Stimulated activated CD4-positive, alpha-beta T cell treated with anti-CD3 and anti-CD28 coated beads, Interleukin-15, amount 100 ng/mL, for 1 hour (primary cell): Measurements from ENCODE around the gene SH3BGRL3.

Source experiments
- DNase-seq, 2 donors: peaks; one replicate each; pipeline ENCODE4 v3.0.0-alpha.2; 2020; ENCODE audit warnings: low read depth in 1 of 2, low spot score in 1 of 2

SH3BGRL3 gene

DNA sequence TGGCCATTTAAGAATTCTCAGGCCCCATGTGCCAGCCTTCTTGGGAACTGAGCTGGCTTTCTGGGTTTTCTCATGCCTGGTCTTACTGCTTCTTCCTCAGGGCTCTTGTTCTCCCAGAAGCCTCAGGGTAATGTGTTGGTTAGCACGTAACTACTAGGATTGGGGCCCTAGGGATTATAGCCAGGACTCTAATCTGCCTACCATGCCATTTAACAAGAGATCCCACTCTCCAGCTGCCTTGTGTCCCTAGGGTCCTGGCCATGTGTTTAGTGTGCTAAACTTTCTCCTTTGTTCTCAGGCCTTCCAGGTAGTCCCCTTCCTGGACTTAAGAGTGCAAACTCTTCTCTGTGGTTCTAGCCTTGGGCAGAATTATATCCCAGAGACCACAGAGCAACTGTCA, 2.2 kb upstream of the SH3BGRL3 start:
- DNase-seq, result no peak

- no peak for DNase-seq
Measured at GRCh38 chr1:26278303-26278702, 1.6 kb upstream of the SH3BGRL3 start.

- DNase-seq, result no peak
Measured at GRCh38 chr1:26278724-26279455, 996 bp upstream of the SH3BGRL3 start.

DNA sequence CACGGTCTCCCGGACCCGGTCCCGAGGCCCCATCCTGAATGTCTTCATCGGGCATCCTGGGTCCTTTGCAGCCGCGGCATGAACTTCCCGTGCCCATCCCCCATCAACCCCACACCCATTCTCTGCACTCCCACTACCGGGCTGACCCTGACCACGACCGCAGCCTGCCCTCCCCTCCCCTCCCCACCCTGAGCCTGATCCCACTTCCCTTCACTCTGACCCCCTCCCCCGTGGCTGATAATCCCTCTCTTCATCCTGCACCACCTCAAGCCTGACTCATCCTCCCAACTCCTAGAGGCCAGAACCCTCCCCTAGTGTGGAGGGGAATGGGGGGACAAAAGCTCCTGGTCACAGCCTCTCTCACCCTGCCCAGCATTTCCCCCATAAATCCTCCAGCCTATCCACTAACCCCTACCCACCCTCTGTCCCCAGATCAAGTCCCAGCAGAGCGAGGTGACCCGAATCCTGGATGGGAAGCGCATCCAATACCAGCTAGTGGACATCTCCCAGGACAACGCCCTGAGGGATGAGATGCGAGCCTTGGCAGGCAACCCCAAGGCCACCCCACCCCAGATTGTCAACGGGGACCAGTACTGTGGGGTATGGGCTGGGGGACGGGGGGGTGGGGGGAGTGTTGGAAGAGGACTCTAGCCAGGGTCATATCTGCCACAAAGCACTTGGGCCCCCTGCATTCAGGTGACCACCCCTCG, 602 bp downstream of the SH3BGRL3 start:
- DNase-seq, result no peak

GRCh38 chr1:26281091-26281958, 1.4 kb downstream of the SH3BGRL3 start:
- no peak for DNase-seq

GRCh38 chr1:26281971-26282370, 2.1 kb downstream of the SH3BGRL3 start:
- DNase-seq, result no peak

DNA sequence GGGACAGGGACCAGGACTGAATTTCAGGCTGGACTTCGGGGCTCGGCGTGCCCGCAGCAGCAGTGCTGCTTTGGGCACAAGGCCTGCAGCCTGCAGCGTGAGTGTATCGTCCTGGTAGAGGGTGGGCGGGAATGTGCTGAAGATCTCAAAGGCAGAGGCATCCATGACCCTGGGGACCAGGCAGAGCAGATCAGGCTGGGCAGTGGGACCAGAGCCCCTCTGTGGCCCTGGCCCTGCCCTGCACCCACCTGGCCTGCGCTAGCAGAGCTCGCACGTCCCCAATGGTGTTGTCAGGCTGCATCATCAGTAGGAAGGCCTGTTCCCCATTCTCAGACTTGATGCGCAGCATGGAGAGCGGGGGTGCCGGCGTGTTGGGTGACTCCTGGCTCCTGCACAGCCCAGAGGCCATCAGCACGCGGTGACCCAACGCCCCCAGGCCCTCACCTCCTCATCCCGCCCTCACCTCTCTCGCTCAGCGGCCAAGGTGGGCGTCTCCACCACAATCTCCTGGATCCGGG, 2.6 kb downstream of the SH3BGRL3 start:
- no peak for DNase-seq

DNA sequence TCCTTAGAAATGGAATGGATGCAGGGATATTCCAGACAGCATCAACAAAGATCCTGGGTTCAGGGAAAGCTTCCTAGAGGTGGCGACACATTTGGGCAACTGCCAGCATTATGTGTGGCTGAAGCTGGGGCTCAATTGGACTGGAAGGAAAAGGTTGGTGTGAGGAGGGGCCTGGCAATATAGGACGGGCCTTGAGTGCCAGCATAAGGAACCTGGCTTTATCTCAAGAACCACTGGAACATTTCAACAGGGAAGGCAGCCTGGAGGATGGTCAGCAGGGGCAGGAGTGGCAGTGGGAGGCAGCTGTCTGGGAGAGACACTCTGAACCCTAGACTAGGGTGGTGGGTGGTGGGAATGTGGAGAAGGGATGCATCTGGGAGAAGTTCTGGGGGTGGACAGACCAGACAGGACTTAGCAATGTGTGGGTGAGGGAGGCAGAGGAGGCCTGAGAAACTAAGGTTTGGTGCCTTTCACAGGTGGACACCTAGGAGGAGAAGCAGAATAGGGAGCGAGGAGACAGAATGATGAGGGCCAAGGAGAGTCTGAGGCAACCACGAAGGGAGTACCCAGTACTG, 3.5 kb downstream of the SH3BGRL3 start:
- no peak for DNase-seq

- no peak for DNase-seq
Measured at GRCh38 chr1:26283871-26284596, 4.1 kb downstream of the SH3BGRL3 start.

- DNase-seq, result peak; percentile 80 to 86
Measured at GRCh38 chr1:26284597-26285347, 4.9 kb downstream of the SH3BGRL3 start.

GRCh38 chr1:26285366-26286063, 5.6 kb downstream of the SH3BGRL3 start:
- DNase-seq, result no peak

- DNase-seq, result no peak
Measured at GRCh38 chr1:26286064-26286416, 6.2 kb downstream of the SH3BGRL3 start.

DNA sequence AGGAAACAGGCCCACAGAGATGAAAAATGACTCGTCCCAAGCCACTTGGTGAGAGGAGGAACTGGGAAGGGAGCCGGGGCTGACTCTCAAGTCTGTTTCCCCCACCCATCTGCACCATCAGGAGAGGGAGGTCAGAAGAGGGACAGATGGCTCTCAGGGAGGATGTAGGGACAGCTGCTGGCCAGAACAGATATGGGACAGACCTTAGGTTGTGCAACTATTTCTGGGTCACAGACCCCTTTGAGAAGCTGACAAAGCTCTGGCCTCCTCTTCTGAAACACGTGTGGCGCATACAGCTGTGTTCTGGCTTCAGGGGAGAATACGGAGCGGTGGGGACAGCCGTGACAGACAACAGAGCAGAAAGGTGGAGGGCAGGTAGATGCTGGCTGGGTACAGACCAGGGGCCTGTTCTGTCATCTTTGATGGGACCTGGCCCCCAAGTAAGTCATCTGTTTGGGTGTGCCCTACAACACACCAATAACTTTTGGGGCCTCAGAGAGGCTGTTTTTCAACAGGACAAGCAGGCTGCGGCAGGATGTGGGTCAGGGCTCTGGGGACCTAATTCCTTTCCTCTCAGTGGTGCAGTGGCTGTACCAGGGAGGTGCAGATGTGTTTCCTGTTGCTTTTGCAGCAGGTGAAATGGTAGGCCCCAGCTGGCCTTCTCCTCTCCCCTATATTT, 7.3 kb downstream of the SH3BGRL3 start:
- DNase-seq, result peak in 1 of 2 donors; percentile 49

DNA sequence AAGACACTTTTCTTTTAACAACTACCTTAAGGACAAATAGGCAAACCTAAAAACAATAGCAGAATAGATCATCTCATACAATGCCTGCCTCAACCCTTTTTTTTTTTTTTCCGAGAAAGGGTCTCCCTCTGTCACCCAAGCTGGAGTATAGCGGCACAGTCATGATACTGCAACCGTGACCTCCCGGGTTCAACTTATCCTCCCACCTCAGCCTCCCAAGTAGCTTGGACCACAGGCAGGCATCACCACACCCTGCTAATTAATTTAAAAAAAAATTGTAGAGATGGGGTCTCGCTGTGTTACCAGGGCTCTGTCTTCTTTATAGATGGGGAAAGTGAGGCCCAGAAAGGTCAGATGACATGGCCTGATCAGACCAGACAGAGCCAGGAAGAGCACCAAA, 7.9 kb downstream of the SH3BGRL3 start:
- DNase-seq, result no peak

- DNase-seq, result peak in 1 of 2 donors; percentile 41
Measured at GRCh38 chr1:26288311-26288941, 8.5 kb downstream of the SH3BGRL3 start.

DNA sequence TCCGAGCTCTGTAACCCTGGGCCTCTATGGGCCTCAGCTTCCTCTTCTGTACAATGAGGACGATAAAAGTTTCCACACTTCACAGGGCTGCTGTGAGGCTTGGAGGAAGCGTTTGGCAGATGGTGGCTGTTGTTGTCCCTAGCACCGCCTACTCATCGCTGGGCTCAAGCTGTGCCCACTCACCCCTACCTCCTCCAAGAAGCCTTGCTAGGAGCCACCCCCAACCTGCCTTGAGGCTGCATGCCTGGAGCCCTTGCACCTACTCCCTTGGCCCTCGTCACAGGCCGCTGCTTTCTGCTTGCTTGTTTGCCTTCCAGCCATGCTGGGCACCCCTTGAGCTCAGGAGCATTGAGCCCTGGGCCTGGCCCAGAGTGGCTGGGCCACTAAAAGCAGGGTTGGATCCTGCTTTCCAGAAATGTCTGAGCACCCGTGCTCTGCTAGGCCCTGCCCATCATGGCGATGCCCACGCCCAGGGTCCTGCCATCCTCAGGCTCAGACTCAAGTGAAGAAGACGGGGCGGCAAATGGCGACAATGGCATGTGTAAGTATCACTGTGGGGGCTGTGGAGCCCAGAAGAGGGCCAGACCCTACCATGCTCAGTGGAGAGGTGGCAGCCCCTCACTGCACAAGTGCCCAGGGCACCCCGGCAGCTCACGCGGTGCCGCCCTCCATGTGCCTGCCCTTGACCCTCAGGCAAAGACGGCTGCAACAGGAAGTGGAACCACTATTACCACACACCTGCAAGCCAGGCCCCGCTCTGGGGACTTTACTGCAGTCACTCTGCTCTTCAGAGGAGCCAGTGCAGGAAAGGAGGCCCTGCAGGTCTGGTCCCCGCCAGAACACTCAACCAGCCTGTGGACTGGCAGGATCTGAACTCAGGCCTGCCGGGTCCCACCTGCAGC, 9.5 kb downstream of the SH3BGRL3 start:
- no peak for DNase-seq
